GM12891 (cell line): ENCODE results near the gene ATP1A4.

ENCODE experiments used
- PAX5 ChIP-seq: IDR thresholded peaks from 2 replicates; pipeline ENCODE4 v1.6.1; 2011; ENCODE audit warnings: low read length, moderate library complexity, mild to moderate bottlenecking; ENCODE audit not compliant: insufficient read depth, severe bottlenecking
- POLR2A ChIP-seq: IDR thresholded peaks from 2 replicates; pipeline ENCODE4 v1.6.1; 2011; ENCODE audit warnings: low read depth, low read length, control low read depth
- POLR2AphosphoS5 ChIP-seq: IDR thresholded peaks from 2 replicates; pipeline ENCODE4 v1.6.1; 2011; ENCODE audit warnings: low read depth, low read length, control low read depth
- SPI1 ChIP-seq: IDR thresholded peaks from 2 replicates; pipeline ENCODE4 v1.6.1; 2011; ENCODE audit warnings: low read depth, low read length, control low read depth
- TAF1 ChIP-seq: IDR thresholded peaks from 2 replicates; pipeline ENCODE4 v1.6.1; 2011; ENCODE audit warnings: low read depth, low read length, control low read depth

GRCh38 chr1:160214481-160215140, 63.2 kb downstream of the ATP1A4 start:
- TF ChIP-seq POLR2A, result no peak
- no peak for TF ChIP-seq POLR2AphosphoS5
- no peak for TF ChIP-seq TAF1
- TF ChIP-seq PAX5, result no peak
- no peak for TF ChIP-seq SPI1
